ENCODE data around the gene OLFM4. TPM values are rescaled to one million over a fixed set of nuclear protein-coding genes. Genes with fewer than 3 reads are reported as not detected.

The OLFM4 gene
- total and polyA plus RNA-seq, 9 donors = 0.07 to 0.98 (median 0.35) TPM; not detected in 1

- TF ChIP-seq CTCF (IDR thresholded peaks at IDR 0.05) = no peak
- TF ChIP-seq EP300 (IDR thresholded peaks at IDR 0.05) = no peak
- TF ChIP-seq POLR2A (IDR thresholded peaks at IDR 0.05) = no peak
- H3K4me3 ChIP-seq = no peak overlapping the region
- no peaks in the 10 kb centered on the region for H3K36me3 ChIP-seq
- DNase-seq = no peak
- H3K27ac ChIP-seq = no peak overlapping the region
- 61 to 68% (median 68%) methylated on average over 6 of the region's 6 CpGs for WGBS, 3 donors
- intact Hi-C loops (cut with DNase I) = no loop called here
- no peaks in the 10 kb centered on the region for H3K9me3 ChIP-seq
- H3K27me3 ChIP-seq = no peaks in the 10 kb centered on the region
- H3K4me1 ChIP-seq (ENCODE audit: insufficient read depth) = no peaks in the 10 kb centered on the region
Measured at GRCh38 chr13:53075356-53076041, 46.9 kb downstream of the OLFM4 start.

- 44 to 59% (median 53%) methylated on average over 8 of the region's 8 CpGs for WGBS, 3 donors
- intact Hi-C loops (cut with DNase I) = no loop called here
- TF ChIP-seq POLR2A (IDR thresholded peaks at IDR 0.05) (no peak), CTCF (IDR thresholded peaks at IDR 0.05) (no peak), EP300 (IDR thresholded peaks at IDR 0.05) (no peak)
Measured at GRCh38 chr13:53079691-53080090, 51.1 kb downstream of the OLFM4 start.

GRCh38 chr13:53088871-53089270, 60.3 kb downstream of the OLFM4 start:
- no peak for DNase-seq
- intact Hi-C loops (cut with DNase I) = no loop called here
- WGBS, 3 donors = 53 to 74% (median 72%) methylated on average over 3 of the region's 3 CpGs
- H3K4me3 ChIP-seq = no peak overlapping the region
- no peaks in the 10 kb centered on the region for H3K4me1 ChIP-seq (ENCODE audit: insufficient read depth)
- no peaks in the 10 kb centered on the region for H3K9me3 ChIP-seq
- H3K36me3 ChIP-seq = no peaks in the 10 kb centered on the region
- TF ChIP-seq EP300 (IDR thresholded peaks at IDR 0.05) (no peak), CTCF (IDR thresholded peaks at IDR 0.05) (no peak), POLR2A (IDR thresholded peaks at IDR 0.05) (no peak)
- no peaks in the 10 kb centered on the region for H3K27me3 ChIP-seq
- no peak overlapping the region for H3K27ac ChIP-seq

More at GRCh38 chr13:53079691-53080090, 51.1 kb downstream of the OLFM4 start:
- Histone ChIP-seq H3K27me3 (no peaks in the 10 kb centered on the region), H3K4me1 (ENCODE audit: insufficient read depth) (no peaks in the 10 kb centered on the region), H3K27ac (no peak overlapping the region), H3K4me3 (no peak overlapping the region), H3K9me3 (peaks cover 0 to 3% of the 10 kb centered on the region in 2 donors), H3K36me3 (no peaks in the 10 kb centered on the region)
- no peak for DNase-seq

GRCh38 chr13:53089951-53090350, 61.3 kb downstream of the OLFM4 start:
- Histone ChIP-seq H3K27me3 (no peaks in the 10 kb centered on the region), H3K4me1 (ENCODE audit: insufficient read depth) (no peaks in the 10 kb centered on the region), H3K4me3 (no peak overlapping the region), H3K9me3 (no peaks in the 10 kb centered on the region), H3K36me3 (no peaks in the 10 kb centered on the region), H3K27ac (no peak overlapping the region)
- no peak for TF ChIP-seq CTCF (IDR thresholded peaks at IDR 0.05)
- TF ChIP-seq POLR2A (IDR thresholded peaks at IDR 0.05) = no peak
- no peak for TF ChIP-seq EP300 (IDR thresholded peaks at IDR 0.05)
- no peak for DNase-seq
- 13 to 20% (median 20%) methylated on average over 1 of the region's 1 CpG for WGBS, 3 donors
- intact Hi-C loops (cut with DNase I) = no loop called here
